GM21381 (cell line): ENCODE measurements around the gene ADGRG6.

ENCODE experiments used
- ATAC-seq: cut with Tn5 transposase; IDR thresholded peaks from one replicate; pipeline ENCODE4 v1.9.1; 2021; ENCODE audit warnings: mild to moderate bottlenecking, moderate library complexity; ENCODE audit not compliant: unreplicated experiment

ADGRG6 gene

GRCh38 chr6:142320366-142320765 is 18.6 kb downstream of the ADGRG6 start:
- no peak for ATAC-seq

- no peak for ATAC-seq
Observed at GRCh38 chr6:142321451-142321850, 19.6 kb downstream of the ADGRG6 start.

- no peak for ATAC-seq
Observed at GRCh38 chr6:142322066-142322465, 20.3 kb downstream of the ADGRG6 start.

- ATAC-seq = no peak
Observed at GRCh38 chr6:142322504-142323198, 20.8 kb downstream of the ADGRG6 start.

- ATAC-seq = no peak
Observed at GRCh38 chr6:142323377-142323776, 21.6 kb downstream of the ADGRG6 start.

GRCh38 chr6:142324111-142324510 is 22.3 kb downstream of the ADGRG6 start:
- no peak for ATAC-seq

GRCh38 chr6:142325111-142325510 is 23.3 kb downstream of the ADGRG6 start:
- no peak for ATAC-seq

GRCh38 chr6:142326540-142326939 is 24.7 kb downstream of the ADGRG6 start:
- no peak for ATAC-seq

GRCh38 chr6:142328070-142328469 is 26.3 kb downstream of the ADGRG6 start:
- ATAC-seq = no peak

- no peak for ATAC-seq
Observed at GRCh38 chr6:142329486-142330113, 27.8 kb downstream of the ADGRG6 start.

GRCh38 chr6:142331075-142331551 is 29.3 kb downstream of the ADGRG6 start:
- ATAC-seq = no peak

- ATAC-seq = no peak
Observed at GRCh38 chr6:142331601-142332000, 29.8 kb downstream of the ADGRG6 start.

- no peak for ATAC-seq
Observed at GRCh38 chr6:142332393-142333098, 30.7 kb downstream of the ADGRG6 start.

GRCh38 chr6:142333431-142333830 is 31.6 kb downstream of the ADGRG6 start:
- ATAC-seq = no peak

GRCh38 chr6:142334294-142334693 is 32.5 kb downstream of the ADGRG6 start:
- no peak for ATAC-seq

GRCh38 chr6:142335415-142335814 is 33.6 kb downstream of the ADGRG6 start:
- ATAC-seq = no peak

GRCh38 chr6:142336183-142336582 is 34.4 kb downstream of the ADGRG6 start:
- ATAC-seq = no peak

GRCh38 chr6:142336787-142337186 is 35.0 kb downstream of the ADGRG6 start:
- no peak for ATAC-seq

- no peak for ATAC-seq
Observed at GRCh38 chr6:142339113-142339512, 37.3 kb downstream of the ADGRG6 start.

GRCh38 chr6:142339968-142340658 is 38.3 kb downstream of the ADGRG6 start:
- ATAC-seq = no peak

GRCh38 chr6:142341855-142342330 is 40.1 kb downstream of the ADGRG6 start:
- no peak for ATAC-seq
